ENCODE results near the gene SLC25A23.

The SLC25A23 gene

DNA sequence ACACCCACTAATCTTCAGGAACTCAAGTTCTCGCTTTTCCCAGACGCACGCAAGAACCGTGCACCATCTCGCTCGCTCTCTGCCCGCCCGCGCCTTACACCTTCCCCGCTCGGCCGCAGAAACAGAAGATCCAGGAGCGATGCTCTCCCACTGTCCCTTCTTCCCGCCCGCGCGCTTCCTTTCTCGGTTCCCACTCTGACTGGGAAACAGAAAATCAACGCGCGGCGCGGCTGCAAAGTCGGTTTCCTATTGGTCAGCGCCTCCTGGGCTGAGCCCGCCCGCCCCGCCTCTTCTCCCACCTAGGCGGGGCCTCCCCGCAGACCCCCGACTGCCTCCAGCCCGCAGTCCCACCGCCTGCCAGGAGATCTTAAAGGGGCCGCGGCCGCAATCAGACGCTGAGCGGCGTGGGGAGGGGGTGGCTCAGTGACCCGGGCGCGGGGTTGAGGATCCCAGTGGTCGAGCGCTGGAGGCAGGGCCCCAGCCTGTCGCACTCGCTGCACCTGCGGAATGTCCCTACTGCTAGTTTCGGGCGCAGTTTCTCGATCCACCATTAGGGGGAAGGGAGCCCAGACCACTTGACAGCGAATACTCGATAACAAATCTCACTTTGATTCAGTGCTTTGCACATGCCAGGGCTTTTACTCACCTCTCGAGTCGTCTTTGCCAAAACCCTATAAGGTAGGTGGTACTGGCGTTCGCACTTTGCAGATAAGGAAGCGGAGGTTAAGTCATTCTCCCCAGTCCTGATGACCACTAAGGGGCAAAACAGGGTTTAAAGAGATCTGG is 700 bp upstream of the SLC25A23 start:
- no peak for FAIRE-seq

DNA sequence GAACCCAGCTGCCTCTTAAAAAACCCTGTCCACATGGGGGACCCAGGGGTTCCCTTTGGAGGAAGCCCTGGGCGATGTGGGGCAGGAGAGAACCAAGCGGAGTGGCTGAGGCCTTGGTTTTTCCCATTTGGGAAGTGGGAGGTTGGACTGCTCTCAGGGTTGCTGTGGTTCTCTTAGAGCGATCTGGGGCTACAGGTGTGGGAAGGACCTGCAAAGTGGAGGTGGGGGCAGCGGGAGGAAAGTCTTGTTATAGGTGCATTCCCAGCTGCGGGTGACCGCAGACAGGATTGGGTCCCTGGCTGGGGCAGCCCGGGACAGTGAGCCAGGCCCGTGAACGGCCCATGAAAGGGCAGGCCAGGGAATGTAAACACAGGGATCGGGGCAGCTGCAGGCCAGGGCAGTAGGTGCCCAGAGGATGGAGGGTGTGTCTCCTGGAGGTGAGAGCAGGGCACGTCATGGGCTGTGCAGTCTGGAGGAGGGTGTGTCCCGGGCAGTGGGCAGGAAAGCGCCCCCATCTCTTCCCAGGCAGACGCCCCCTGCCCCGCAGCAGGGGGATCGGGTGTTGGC is 814 bp downstream of the SLC25A23 start:
- no peak for FAIRE-seq
- no peak for DNase-seq (ENCODE audit: insufficient read length, low spot score)
- TF ChIP-seq, protein P1, sequence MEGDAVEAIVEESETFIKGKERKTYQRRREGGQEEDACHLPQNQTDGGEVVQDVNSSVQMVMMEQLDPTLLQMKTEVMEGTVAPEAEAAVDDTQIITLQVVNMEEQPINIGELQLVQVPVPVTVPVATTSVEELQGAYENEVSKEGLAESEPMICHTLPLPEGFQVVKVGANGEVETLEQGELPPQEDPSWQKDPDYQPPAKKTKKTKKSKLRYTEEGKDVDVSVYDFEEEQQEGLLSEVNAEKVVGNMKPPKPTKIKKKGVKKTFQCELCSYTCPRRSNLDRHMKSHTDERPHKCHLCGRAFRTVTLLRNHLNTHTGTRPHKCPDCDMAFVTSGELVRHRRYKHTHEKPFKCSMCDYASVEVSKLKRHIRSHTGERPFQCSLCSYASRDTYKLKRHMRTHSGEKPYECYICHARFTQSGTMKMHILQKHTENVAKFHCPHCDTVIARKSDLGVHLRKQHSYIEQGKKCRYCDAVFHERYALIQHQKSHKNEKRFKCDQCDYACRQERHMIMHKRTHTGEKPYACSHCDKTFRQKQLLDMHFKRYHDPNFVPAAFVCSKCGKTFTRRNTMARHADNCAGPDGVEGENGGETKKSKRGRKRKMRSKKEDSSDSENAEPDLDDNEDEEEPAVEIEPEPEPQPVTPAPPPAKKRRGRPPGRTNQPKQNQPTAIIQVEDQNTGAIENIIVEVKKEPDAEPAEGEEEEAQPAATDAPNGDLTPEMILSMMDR (IDR thresholded peaks at IDR 0.05; ENCODE audit: insufficient read depth, missing control alignments), result no peak

More for the DNA sequence above, 700 bp upstream of the SLC25A23 start:
- peak; percentile 91 for DNase-seq (ENCODE audit: insufficient read length, low spot score)
- TF ChIP-seq, protein P1 (IDR thresholded peaks at IDR 0.05; ENCODE audit: insufficient read depth, missing control alignments), result peak; percentile 12

DNA sequence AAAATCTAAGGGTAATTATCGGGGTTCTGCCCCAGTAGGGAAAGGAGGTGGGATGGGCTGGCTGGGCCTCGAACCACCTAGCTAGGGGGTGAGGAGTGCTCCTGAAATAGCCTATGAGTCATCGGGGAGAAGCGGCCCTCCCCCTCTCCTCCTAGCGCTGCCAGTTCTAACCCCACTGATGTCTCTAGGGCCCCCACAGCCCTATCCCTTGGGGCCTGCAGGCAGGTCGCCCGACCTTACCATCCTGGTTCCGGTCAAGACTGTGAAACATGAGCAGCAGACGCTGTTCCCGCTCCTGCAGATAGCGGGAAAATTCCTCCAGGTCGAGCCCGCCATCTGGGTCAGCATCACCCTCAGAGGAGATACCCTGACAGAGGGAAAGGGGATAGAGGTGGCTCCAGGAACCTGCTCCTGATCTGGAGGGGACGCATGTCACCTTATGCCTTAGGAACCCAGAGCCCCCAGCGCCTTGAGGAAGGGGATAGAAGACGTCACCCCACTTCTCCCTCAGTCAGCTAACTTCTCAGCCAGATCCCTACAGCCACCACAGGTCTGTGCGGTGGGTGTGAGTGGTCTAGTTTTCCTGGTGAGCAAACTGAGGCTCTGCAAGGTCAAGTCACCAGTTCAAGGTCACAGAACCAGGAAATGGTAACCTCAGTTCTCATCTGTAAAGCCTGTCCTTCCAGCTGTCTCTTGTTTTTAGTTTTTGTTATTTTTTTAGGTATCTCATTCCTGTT is 1.5 kb downstream of the SLC25A23 start:
- TF ChIP-seq, protein P1 (IDR thresholded peaks at IDR 0.05; ENCODE audit: insufficient read depth, missing control alignments), result no peak
- DNase-seq (ENCODE audit: insufficient read length, low spot score) (no peak), FAIRE-seq (no peak)

DNA sequence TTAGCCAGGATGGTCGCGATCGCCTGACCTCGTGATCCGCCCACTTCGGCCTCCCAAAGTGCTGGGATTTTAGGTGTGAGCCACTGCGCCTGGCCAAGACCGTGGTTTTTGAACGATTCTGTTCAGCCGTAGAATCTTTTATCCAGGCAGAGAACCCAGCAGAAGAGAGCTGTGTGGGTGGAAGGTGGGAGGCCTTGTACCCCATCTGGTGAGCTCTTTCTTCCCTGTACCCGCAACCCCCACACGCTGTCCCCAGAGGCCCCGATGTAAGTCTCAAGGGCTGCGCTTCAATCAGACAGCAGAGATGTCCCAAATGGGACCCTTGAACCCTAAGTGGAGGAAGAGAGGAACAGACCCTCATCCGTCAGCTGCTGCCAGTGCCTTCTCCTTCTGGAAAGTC is 3.7 kb downstream of the SLC25A23 start:
- no peak for DNase-seq (ENCODE audit: insufficient read length, low spot score)
- FAIRE-seq, result no peak
- TF ChIP-seq, protein P1 (IDR thresholded peaks at IDR 0.05; ENCODE audit: insufficient read depth, missing control alignments), result no peak

DNA sequence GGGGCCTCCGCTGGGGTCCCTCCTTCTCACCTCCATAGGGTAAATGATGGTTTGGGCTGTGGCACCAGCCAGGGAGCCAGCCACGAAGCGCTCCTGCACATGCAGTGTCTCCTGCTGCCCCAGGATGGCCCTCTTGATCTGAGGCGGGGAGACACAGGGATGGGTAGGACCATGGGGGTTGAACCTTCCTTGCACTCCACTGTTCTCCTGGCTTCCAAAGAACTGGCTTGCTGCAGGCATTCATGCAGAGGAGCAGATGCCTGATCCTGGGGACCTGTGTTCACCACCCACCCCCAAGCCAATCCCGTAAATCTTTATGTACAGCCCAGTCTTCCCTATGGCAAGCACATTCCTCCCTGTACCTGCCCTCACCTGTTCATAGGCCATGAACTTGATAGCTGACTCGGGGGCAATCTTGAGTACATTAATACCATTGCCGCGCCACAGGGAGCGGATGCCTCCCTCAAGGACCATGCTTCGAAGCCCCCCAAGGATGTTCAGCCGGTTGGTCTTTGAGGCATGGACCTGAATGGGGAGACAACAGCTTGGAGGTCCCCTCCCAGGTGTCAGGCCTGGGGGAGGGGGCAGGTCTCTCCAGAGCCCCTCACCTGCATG is 5.5 kb downstream of the SLC25A23 start:
- FAIRE-seq (no peak), DNase-seq (ENCODE audit: insufficient read length, low spot score) (no peak)
- TF ChIP-seq, protein P1 (IDR thresholded peaks at IDR 0.05; ENCODE audit: insufficient read depth, missing control alignments), result no peak

DNA sequence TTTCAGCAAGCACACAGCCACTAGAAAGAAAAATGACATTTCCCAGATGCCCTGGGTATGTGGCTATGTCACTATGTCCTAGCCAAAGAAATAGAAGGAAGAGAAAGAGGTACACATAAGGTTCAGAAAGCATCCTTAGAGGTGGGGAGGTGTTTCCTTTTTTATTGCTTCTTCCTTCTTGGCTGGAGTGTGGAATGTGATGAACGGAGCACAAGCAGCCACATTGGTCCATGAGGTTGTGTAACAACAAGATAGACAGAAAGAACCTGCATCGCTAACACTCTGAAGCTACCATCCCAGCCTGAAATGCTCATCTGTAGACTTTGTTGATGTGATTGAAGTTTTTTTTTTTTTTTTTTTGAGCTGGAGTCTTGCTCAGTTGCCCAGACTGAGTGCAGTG is 6.7 kb downstream of the SLC25A23 start:
- no peak for FAIRE-seq
- TF ChIP-seq, protein P1 (IDR thresholded peaks at IDR 0.05; ENCODE audit: insufficient read depth, missing control alignments), result no peak
- DNase-seq (ENCODE audit: insufficient read length, low spot score), result no peak
